ENCODE results near the gene DPRX. TPM values are rescaled to one million over a fixed set of nuclear protein-coding genes. Genes with fewer than 3 reads are reported as not detected.

The DPRX gene
- total RNA-seq, 1 donor from 2014 or later: not detected

GRCh38 chr19:53647792-53648191 is 16.0 kb downstream of the DPRX start:
- FAIRE-seq (no peak), DNase-seq (ENCODE audit: low read depth) (no peak)
- Histone ChIP-seq H3K9me3 (ENCODE audit: insufficient read depth, low read depth, low read length) (peaks cover 8% of the 10 kb centered on the region), H3K27me3 (ENCODE audit: insufficient read depth, low read length) (no peaks in the 10 kb centered on the region), H3K4me3 (ENCODE audit: insufficient read depth, low read depth, low read length) (no peak overlapping the region), H2AFZ (ENCODE audit: low read depth, low read length) (no peak overlapping the region), H3K27ac (ENCODE audit: low read depth, low read length) (no peak overlapping the region), H3K9ac (ENCODE audit: low read length) (no peak overlapping the region), H3K79me2 (ENCODE audit: insufficient read depth, low read length) (no peaks in the 10 kb centered on the region), H3K4me2 (ENCODE audit: low read length) (no peak overlapping the region), H3K36me3 (ENCODE audit: insufficient read depth, low read length) (no peaks in the 10 kb centered on the region), H4K20me1 (ENCODE audit: insufficient read depth, low read length) (no peaks in the 10 kb centered on the region), H3K4me1 (ENCODE audit: insufficient read depth, low read length) (no peaks in the 10 kb centered on the region)
- TF ChIP-seq CTCF (IDR thresholded peaks at IDR 0.05; ENCODE audit: insufficient read depth, low read depth, low read length) (no peak), EZH2 (IDR thresholded peaks at IDR 0.05; ENCODE audit: insufficient read depth, low read length) (no peak)
- no peak overlapping the region for H3K4me3 Mint-ChIP-seq (ENCODE audit: unreplicated experiment)
- no peaks in the 10 kb centered on the region for H3K4me1 Mint-ChIP-seq (ENCODE audit: low read depth, unreplicated experiment)
- no peaks in the 10 kb centered on the region for H3K27me3 Mint-ChIP-seq (ENCODE audit: low read depth, unreplicated experiment)
- H3K27ac Mint-ChIP-seq (ENCODE audit: unreplicated experiment): no peak overlapping the region
- H3K36me3 Mint-ChIP-seq (ENCODE audit: low read depth, unreplicated experiment): no peaks in the 10 kb centered on the region
- peaks cover 20% of the 10 kb centered on the region for H3K9me3 Mint-ChIP-seq (ENCODE audit: unreplicated experiment)

- H3K4me1 Mint-ChIP-seq (ENCODE audit: low read depth, unreplicated experiment): no peaks in the 10 kb centered on the region
- no peak for DNase-seq (ENCODE audit: low read depth)
- Histone ChIP-seq H3K27me3 (ENCODE audit: insufficient read depth, low read length) (no peaks in the 10 kb centered on the region), H2AFZ (ENCODE audit: low read depth, low read length) (no peak overlapping the region), H3K79me2 (ENCODE audit: insufficient read depth, low read length) (no peaks in the 10 kb centered on the region), H3K4me1 (ENCODE audit: insufficient read depth, low read length) (no peaks in the 10 kb centered on the region), H3K9ac (ENCODE audit: low read length) (no peak overlapping the region), H3K9me3 (ENCODE audit: insufficient read depth, low read depth, low read length) (peaks cover 8% of the 10 kb centered on the region), H4K20me1 (ENCODE audit: insufficient read depth, low read length) (no peaks in the 10 kb centered on the region), H3K4me3 (ENCODE audit: insufficient read depth, low read depth, low read length) (no peak overlapping the region), H3K36me3 (ENCODE audit: insufficient read depth, low read length) (no peaks in the 10 kb centered on the region), H3K27ac (ENCODE audit: low read depth, low read length) (no peak overlapping the region), H3K4me2 (ENCODE audit: low read length) (no peak overlapping the region)
- no peaks in the 10 kb centered on the region for H3K36me3 Mint-ChIP-seq (ENCODE audit: low read depth, unreplicated experiment)
- H3K4me3 Mint-ChIP-seq (ENCODE audit: unreplicated experiment): no peak overlapping the region
- H3K27me3 Mint-ChIP-seq (ENCODE audit: low read depth, unreplicated experiment): no peaks in the 10 kb centered on the region
- no peak for TF ChIP-seq EZH2 (IDR thresholded peaks at IDR 0.05; ENCODE audit: insufficient read depth, low read length)
- TF ChIP-seq CTCF (IDR thresholded peaks at IDR 0.05; ENCODE audit: insufficient read depth, low read depth, low read length): no peak
- no peak overlapping the region for H3K27ac Mint-ChIP-seq (ENCODE audit: unreplicated experiment)
- peaks cover 19% of the 10 kb centered on the region for H3K9me3 Mint-ChIP-seq (ENCODE audit: unreplicated experiment)
- no peak for FAIRE-seq
These were observed 18.2 kb downstream of the DPRX start for GRCh38 chr19:53649746-53650593.

- no peak for TF ChIP-seq EZH2 (IDR thresholded peaks at IDR 0.05; ENCODE audit: insufficient read depth, low read length)
- Histone ChIP-seq H3K27ac (ENCODE audit: low read depth, low read length) (no peak overlapping the region), H3K27me3 (ENCODE audit: insufficient read depth, low read length) (no peaks in the 10 kb centered on the region), H3K9ac (ENCODE audit: low read length) (no peak overlapping the region), H4K20me1 (ENCODE audit: insufficient read depth, low read length) (no peaks in the 10 kb centered on the region), H3K9me3 (ENCODE audit: insufficient read depth, low read depth, low read length) (peaks cover 13% of the 10 kb centered on the region), H3K4me2 (ENCODE audit: low read length) (no peak overlapping the region), H2AFZ (ENCODE audit: low read depth, low read length) (no peak overlapping the region), H3K4me3 (ENCODE audit: insufficient read depth, low read depth, low read length) (no peak overlapping the region), H3K36me3 (ENCODE audit: insufficient read depth, low read length) (no peaks in the 10 kb centered on the region), H3K79me2 (ENCODE audit: insufficient read depth, low read length) (no peaks in the 10 kb centered on the region), H3K4me1 (ENCODE audit: insufficient read depth, low read length) (no peaks in the 10 kb centered on the region)
- H3K36me3 Mint-ChIP-seq (ENCODE audit: low read depth, unreplicated experiment): no peaks in the 10 kb centered on the region
- DNase-seq (ENCODE audit: low read depth) (no peak), FAIRE-seq (no peak)
- H3K9me3 Mint-ChIP-seq (ENCODE audit: unreplicated experiment): peaks cover 23% of the 10 kb centered on the region
- H3K4me3 Mint-ChIP-seq (ENCODE audit: unreplicated experiment): no peak overlapping the region
- no peak overlapping the region for H3K27ac Mint-ChIP-seq (ENCODE audit: unreplicated experiment)
- H3K4me1 Mint-ChIP-seq (ENCODE audit: low read depth, unreplicated experiment): no peaks in the 10 kb centered on the region
- no peaks in the 10 kb centered on the region for H3K27me3 Mint-ChIP-seq (ENCODE audit: low read depth, unreplicated experiment)
These were observed 20.7 kb downstream of the DPRX start for GRCh38 chr19:53652476-53652875.

Measured in astrocyte (in vitro differentiated cells and primary cell).